AG09309 (cell line): ENCODE results near the gene TCTN1.
"Not testable (repeated sequence)": the region's sequence is repeated elsewhere in the genome, so short reads cannot be mapped to it uniquely, and the experiment has no call there.

Experiments used
- DNase-seq: peaks from one replicate; pipeline ENCODE4 v3.0.0-alpha.2; 2010; ENCODE audit warnings: low read depth
- H3K4me3 ChIP-seq: 2 replicates; pipeline ENCODE4 v1.5.1; 2011; ENCODE audit warnings: mild to moderate bottlenecking, low read depth, low read length, moderate library complexity; ENCODE audit not compliant: control insufficient read depth
- TF ChIP-seq, protein P1 (sequence below): IDR thresholded peaks from 2 replicates; pipeline ENCODE4 v1.5.1; 2011; ENCODE audit warnings: mild to moderate bottlenecking, low read depth, low read length, inconsistent platforms; ENCODE audit not compliant: insufficient read depth, control insufficient read depth; ENCODE audit errors: missing control alignments

TCTN1 gene

DNA sequence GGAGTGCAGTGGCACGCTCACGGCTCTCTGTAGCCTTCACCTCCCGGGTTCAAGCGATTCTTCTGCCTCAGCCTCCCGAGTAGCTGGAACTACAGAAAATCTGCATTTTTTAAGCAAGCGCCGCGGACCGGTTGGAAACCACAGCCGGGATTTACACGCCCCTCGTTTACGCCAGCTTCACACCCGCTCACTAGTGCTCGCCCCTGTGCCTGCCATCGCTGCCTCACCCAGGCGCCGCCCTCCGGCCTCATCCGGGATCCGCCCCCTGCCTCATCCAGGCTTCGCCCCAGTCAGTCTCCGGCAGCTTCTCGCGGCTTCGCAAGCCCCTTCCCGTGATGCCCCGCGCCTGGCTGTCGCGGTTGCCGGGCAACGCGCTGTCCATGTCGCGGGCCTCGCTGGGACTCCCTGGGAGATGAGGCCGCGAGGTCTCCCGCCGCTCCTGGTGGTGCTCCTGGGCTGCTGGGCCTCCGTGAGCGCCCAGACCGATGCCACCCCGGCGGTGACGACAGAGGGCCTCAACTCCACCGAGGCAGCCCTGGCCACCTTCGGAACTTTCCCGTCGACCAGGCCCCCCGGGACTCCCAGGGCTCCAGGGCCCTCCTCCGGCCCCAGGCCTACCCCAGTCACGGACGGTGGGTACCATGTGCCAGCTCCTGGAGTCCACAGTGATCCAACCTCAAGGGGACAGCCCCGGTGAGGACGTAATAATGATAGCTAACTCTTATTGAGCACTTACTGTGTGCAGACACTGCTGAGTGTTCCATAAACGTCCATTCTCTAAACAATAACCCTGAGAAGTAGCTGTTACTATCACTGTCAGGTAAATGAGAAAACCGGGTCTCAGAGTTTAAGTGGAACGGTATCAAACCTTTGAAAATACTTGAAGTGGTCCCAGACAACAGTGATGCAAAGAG, at the start of gene TCTN1:
Gene TCTN1, plus strand, starts transcription at position 359 of the 914 bp plus-strand sequence. Its CDS starts 54 bp downstream, at position 413.
- TF ChIP-seq, protein P1, sequence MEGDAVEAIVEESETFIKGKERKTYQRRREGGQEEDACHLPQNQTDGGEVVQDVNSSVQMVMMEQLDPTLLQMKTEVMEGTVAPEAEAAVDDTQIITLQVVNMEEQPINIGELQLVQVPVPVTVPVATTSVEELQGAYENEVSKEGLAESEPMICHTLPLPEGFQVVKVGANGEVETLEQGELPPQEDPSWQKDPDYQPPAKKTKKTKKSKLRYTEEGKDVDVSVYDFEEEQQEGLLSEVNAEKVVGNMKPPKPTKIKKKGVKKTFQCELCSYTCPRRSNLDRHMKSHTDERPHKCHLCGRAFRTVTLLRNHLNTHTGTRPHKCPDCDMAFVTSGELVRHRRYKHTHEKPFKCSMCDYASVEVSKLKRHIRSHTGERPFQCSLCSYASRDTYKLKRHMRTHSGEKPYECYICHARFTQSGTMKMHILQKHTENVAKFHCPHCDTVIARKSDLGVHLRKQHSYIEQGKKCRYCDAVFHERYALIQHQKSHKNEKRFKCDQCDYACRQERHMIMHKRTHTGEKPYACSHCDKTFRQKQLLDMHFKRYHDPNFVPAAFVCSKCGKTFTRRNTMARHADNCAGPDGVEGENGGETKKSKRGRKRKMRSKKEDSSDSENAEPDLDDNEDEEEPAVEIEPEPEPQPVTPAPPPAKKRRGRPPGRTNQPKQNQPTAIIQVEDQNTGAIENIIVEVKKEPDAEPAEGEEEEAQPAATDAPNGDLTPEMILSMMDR, result no peak
- peak within 1 kb of the TSS; percentile 85 for H3K4me3 ChIP-seq
- DNase-seq, result peak; percentile 64

DNA sequence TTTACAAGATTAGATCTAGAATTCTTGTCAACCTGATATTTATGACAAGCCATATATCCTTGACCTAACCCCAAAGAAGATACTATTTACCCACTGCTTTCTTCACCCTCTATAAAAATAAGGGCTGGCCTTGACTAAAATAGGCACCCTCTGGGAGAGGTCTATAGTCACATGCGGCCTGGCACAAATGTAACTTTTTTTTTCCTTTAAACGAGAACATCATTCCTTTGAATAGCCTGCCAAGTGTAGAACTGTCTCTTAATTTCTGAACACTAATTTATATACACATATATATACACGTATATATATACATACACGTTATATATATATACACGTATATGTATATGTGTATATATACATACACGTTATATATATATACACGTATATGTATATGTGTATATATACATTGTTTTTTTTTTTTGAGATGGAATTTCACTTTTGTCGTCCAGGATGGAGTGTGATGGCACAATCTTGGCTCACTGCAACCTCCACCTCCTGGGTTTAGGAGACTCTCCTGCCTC, 49.4 kb upstream of the TCTN1 start:
- TF ChIP-seq, protein P1, result no peak

DNA sequence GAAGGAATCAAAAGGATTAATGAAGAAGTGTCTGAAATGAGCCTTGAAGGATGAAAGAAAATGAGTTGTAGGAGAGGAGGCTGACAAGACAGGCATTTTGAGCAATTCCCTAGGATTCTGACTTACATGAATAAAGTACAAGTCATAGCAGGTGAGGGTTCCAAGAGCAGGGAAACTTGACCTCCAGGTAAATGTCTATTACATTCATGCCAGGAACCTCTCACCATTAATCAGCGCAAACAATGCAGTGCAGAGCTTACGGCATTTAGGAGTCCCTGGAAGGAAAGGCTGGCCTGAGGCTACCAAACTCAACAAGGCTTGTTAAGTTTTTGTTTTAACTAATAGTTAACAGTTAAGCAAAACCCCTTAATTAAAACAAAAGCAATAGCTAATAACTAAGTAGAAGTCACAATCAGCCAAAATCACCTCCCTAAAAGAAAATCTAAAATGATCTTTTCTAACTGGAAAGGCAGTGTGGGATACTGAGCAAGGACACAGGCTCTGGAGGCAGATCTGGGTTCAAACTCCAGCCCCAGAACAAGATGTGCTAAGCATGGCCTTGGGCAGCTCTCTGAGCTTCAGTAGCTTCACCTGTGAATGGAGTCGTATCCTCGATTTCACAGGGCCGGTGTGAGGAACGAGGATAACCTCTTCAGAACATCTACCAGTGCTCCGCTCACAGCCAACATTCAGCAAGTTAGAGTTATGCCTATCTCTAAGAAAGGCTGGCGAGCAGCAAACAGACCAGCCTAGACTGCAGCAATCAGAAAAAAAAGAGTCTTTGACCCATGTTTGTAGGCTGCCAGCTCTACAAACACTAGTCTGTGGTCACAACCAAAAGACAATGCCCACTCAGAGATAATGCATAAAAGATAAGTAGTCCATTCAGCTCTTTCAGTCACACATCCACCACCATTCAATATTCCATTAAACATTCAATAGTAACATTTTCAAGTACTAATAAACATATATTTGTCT, 47.7 kb upstream of the TCTN1 start:
- H3K4me3 ChIP-seq, result no peak overlapping the region
- no peak for DNase-seq
- TF ChIP-seq, protein P1, result no peak

More for the DNA sequence above, 49.4 kb upstream of the TCTN1 start:
- no peak overlapping the region for H3K4me3 ChIP-seq
- no peak for DNase-seq

DNA sequence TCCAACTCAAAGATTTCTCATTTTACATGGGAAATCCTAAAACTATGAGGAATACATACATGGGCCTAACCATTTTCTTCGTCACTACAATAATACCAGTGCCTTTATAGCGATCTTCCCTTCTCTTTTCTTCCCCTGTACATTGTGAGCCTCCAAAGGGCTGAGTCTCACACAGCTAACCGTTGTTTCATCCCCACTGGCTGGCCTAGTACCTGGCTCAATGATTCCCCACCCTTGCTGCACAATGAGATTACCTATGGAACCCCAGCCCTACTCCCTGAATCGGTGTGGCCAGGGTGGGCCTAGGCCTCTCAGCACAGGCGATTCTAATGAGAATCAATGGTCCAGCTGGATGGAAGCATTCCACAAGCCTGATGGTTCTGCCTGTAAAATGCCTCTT, 46.9 kb upstream of the TCTN1 start:
- H3K4me3 ChIP-seq, result no peak overlapping the region
- DNase-seq, result no peak
- TF ChIP-seq, protein P1, result no peak

DNA sequence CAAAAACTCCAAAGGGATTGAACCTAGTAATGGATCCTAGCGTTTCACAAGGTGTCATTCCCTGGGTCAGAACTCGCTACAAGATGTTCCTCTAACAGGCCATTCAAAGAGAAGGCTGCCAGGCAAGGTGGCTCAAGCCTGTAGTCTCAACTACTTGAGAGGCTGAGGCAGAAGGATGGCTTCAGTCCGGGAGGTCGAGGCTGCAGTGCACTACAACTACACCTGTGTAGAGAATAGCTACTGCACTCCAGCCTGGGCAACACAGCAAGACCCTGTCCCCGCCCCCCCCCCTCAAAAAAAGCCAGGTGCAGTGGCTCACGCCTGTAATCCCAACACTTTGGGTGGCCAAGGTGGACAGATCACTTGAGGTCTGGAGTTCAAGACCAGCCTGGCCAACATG, 45.2 kb upstream of the TCTN1 start:
- no peak for DNase-seq
- no peak overlapping the region for H3K4me3 ChIP-seq
- TF ChIP-seq, protein P1, result no peak

DNA sequence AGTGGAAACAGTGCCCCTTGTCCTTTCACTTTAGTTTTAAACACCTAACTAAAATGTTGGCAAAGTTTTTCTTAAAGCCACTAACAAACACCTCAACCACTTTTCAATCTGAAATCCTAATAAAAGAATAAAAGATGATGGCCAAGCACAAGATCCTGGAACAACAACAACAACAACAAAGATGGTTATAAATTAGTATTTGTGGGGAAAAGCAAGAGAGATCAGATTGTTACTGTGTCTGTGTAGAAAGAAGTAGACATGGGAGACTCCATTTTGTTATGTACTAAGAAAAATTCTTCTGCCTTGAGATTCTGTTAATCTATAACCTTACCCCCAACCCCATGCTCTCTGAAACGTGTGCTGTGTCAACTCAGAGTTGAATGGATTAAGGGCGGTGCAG, 44.1 kb upstream of the TCTN1 start:
- not testable (repeated sequence) for H3K4me3 ChIP-seq, DNase-seq

DNA sequence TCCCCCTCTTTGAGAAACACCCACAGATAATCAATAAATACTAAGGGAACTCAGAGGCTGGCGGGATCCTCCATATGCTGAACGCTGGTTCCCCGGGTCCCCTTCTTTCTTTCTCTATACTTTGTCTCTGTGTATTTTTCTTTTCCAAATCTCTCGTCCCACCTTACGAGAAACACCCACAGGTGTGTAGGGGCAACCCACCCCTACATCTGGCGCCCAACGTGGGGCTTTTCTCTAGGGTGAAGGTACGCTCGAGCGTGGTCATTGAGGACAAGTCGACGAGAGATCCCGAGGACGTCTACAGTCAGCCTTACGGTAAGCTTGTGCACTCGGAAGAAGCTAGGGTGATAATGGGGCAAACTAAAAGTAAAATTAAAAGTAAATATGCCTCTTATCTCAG, 43.1 kb upstream of the TCTN1 start:
- H3K4me3 ChIP-seq, result not testable (repeated sequence)

More for the DNA sequence above, 43.1 kb upstream of the TCTN1 start:
- DNase-seq, result not testable (repeated sequence)
